Measurements from ENCODE around the gene ZSCAN5B. TPM values are rescaled to one million over a fixed set of nuclear protein-coding genes. Genes with fewer than 3 reads are reported as not detected.
A peak's percentile ranks its signal among the peaks of the same experiment; 100 is the strongest.

ZSCAN5B gene
- total RNA-seq, 2 donors from 2014 or later, result 1.9 TPM; not detected in 1

DNA sequence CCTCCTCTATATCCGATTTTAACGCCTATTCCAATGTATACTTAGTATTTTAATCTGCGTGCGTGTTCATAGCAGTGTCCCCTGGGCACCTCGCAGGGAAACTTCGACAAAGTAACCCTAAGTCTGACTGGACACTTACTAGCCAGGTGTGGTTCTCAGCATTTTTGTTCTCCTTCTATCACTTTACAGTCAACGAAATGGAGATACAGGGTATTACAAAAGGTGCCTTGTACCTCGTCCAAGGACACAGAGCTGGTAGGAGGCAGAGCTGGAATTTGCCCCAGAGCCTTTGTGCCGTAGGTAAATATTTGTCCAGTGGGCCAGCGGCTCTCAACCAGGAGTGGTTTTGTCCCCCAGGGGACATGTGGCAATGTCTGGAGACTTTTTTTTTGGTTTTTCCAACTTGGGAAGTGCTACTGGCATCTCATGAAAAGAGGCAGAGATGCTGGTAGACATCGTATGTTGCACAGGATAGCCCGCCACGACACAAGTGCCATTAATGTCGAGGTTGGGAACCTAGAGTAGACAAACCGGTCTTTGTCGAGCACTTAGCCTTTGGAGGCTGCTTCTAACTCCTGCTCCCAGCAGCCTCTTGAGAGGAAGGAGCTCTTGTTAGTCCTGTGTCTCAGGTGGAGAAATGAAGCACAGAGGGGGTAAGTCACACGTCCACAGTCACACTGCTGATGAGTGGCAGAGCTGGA is 55.3 kb downstream of the ZSCAN5B start:
- intact Hi-C loops (cut with DNase I), result no loop called here
- H3K9me3 ChIP-seq, result no peaks in the 10 kb centered on the region
- no peaks in the 10 kb centered on the region for H3K27me3 ChIP-seq (replicated peaks; ENCODE audit: insufficient read depth)
- H3K4me1 ChIP-seq (replicated peaks), result peaks cover 22% of the 10 kb centered on the region
- TF ChIP-seq POLR2A (IDR thresholded peaks at IDR 0.05) (no peak), POLR2AphosphoS5 (IDR thresholded peaks at IDR 0.05) (peak; percentile 76)
- TF ChIP-seq, protein P1, sequence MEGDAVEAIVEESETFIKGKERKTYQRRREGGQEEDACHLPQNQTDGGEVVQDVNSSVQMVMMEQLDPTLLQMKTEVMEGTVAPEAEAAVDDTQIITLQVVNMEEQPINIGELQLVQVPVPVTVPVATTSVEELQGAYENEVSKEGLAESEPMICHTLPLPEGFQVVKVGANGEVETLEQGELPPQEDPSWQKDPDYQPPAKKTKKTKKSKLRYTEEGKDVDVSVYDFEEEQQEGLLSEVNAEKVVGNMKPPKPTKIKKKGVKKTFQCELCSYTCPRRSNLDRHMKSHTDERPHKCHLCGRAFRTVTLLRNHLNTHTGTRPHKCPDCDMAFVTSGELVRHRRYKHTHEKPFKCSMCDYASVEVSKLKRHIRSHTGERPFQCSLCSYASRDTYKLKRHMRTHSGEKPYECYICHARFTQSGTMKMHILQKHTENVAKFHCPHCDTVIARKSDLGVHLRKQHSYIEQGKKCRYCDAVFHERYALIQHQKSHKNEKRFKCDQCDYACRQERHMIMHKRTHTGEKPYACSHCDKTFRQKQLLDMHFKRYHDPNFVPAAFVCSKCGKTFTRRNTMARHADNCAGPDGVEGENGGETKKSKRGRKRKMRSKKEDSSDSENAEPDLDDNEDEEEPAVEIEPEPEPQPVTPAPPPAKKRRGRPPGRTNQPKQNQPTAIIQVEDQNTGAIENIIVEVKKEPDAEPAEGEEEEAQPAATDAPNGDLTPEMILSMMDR (IDR thresholded peaks at IDR 0.05), result no peak
- peak; percentile 81 for DNase-seq (ENCODE audit: low spot score)
- peak overlapping the region; percentile 39 to 57 for H3K4me3 ChIP-seq
- H3K27ac ChIP-seq, result peak overlapping the region; percentile 91 to 96
- WGBS, result 26% methylated on average over 17 of the region's 17 CpGs
- no peaks in the 10 kb centered on the region for H3K36me3 ChIP-seq

DNA sequence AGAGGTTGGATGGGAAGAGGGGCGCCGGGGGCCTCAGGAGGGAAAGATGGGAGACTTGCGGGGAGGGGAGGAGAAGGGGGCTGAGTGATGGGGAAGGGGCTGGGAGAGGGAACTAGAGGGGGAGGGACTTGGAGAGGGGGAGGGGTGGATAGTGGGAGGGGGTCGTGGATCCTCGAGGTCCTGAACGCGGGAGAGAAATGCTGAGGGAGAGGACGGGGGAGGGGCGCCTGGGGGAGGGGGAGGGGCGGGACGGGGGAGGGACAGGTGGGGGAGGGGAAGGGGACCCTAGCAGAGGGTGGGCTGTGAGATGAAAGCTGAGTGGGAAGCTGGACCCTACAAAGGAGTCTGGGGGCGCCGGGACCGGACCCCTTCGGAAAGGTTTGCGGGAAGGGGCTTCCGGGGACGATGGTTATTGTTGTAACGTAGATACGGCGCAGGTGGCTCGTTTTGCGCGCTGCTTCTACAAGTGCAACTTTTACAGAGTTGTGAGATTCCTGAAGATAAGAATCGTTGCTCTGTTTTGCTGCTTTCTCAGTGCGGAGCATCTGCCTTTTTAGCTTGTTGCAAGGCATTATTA is 56.1 kb downstream of the ZSCAN5B start:
- TF ChIP-seq, protein P1 (IDR thresholded peaks at IDR 0.05), result no peak
- TF ChIP-seq POLR2AphosphoS5 (IDR thresholded peaks at IDR 0.05), result no peak
- no peak for TF ChIP-seq POLR2A (IDR thresholded peaks at IDR 0.05)
- Histone ChIP-seq H3K27me3 (replicated peaks; ENCODE audit: insufficient read depth) (no peaks in the 10 kb centered on the region), H3K36me3 (no peaks in the 10 kb centered on the region), H3K4me1 (replicated peaks) (peaks cover 22% of the 10 kb centered on the region), H3K9me3 (no peaks in the 10 kb centered on the region), H3K4me3 (peak overlapping the region; percentile 39 to 57), H3K27ac (peak overlapping the region; percentile 91 to 96)
- 1% methylated on average over 23 of the region's 26 CpGs for WGBS
- no peak for DNase-seq (ENCODE audit: low spot score)
- intact Hi-C loops (cut with DNase I), result loop anchor here (2.0 kb wide), 2 partner anchors 21 to 37 kb away; partner anchors contain the start of gene ZNF787

DNA sequence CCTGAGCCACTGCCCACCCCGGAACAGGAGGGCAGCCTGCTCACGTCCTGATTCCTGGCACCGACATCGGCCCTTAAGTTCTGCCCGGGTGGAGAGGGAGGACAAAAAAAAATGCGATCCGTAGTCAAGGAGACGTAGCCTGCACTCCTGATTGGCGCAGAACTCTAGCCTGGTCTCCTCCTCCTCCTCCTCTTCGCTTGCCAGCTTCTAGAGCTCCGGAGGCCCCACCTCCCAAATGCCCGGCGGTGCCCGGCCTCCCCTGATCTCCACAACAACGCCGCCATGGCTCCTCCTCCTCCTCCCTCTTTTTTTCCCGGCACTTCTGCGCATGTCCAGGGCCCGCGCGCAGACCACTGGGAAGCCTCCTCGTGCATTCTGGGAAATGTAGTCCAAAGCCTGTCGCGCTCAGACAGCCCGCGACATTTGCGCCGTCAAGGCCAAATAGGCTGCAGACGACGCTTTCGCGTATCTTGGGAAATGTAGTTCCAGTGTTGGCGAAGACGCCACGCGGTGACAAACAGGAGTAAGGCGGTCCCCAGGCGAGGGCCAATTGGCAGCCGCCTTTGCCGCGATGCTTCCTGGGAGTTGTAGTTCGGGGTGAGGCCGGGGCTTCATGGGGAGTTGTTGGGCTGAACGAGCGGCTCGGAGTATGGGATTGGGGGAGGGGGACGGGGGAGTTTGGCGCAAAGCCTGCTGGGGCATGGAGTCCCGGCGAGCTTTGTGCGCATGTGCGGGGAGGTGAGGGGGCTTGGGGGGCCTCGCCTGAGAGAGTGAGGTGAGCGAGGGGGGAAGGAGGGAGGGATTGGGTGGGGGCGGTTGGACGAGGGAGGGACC is 56.8 kb downstream of the ZSCAN5B start, which contains the start of gene ZNF444:
TSS of gene ZNF444 (plus strand) at position 705 of the 834 bp plus-strand sequence. CDS start 5,625 bp downstream, outside the sequence.
- Histone ChIP-seq H3K4me3 (peak within 1 kb of the TSS; percentile 39 to 57), H3K36me3 (no peaks in the 10 kb centered on the region), H3K27ac (peak within 1 kb of the TSS; percentile 91 to 96), H3K4me1 (replicated peaks) (peaks cover 22% of the 10 kb centered on the region), H3K9me3 (no peaks in the 10 kb centered on the region), H3K27me3 (replicated peaks; ENCODE audit: insufficient read depth) (no peaks in the 10 kb centered on the region)
- WGBS, result under 1% methylated on average over 56 of the region's 56 CpGs
- TF ChIP-seq, protein P1 (IDR thresholded peaks at IDR 0.05), result peak in 2 of 4 experiments; percentile 15 to 18
- peak; percentile 99 for TF ChIP-seq POLR2AphosphoS5 (IDR thresholded peaks at IDR 0.05)
- TF ChIP-seq POLR2A (IDR thresholded peaks at IDR 0.05), result peak; percentile 65
- intact Hi-C loops (cut with DNase I), result loop anchor here (2.0 kb wide), 2 partner anchors 20 to 36 kb away; partner anchors contain the start of gene ZNF787
- peak; percentile 99 for DNase-seq (ENCODE audit: low spot score)

DNA sequence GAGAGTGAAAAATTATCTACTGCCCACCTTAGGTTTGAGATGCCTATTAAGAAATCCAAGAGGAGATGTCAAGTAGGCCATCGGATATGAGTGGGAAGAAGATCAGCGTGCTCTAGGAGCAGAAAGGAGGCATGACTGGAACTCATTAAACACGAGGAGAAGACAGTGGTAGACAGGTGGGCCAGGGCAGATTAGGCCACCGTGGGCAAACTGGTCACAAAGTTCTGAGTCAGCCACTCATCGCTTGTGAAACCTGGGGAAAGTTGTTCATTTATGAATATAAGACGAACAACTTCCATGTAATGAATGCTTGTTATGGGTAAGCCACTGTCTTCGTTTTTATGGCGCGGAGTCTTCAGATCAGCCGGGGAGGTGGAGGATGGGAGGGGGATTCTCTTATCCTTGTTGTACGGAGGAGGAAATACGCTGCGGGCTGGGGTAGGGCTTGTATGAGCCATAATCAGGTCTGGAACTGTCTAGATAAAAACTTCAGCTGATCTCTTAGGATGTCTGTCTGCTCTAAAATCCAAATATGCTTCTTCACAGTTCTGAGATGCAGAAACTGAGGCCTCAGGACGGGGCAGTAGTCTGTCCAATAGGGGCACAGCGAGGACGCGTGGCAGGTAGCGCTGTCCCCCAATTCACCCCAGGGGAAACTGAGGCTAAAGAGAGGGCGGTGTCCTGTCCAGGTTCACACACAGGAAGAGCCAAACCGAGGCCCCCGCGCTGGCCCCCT is 57.6 kb downstream of the ZSCAN5B start:
- intact Hi-C loops (cut with DNase I), result loop anchor here (2.0 kb wide), 2 partner anchors 19 to 35 kb away; partner anchors contain the start of gene ZNF787
- 20% methylated on average over 22 of the region's 22 CpGs for WGBS
- no peaks in the 10 kb centered on the region for H3K27me3 ChIP-seq (replicated peaks; ENCODE audit: insufficient read depth)
- H3K36me3 ChIP-seq, result no peaks in the 10 kb centered on the region
- TF ChIP-seq POLR2AphosphoS5 (IDR thresholded peaks at IDR 0.05) (no peak), POLR2A (IDR thresholded peaks at IDR 0.05) (no peak)
- TF ChIP-seq, protein P1 (IDR thresholded peaks at IDR 0.05), result peak in 1 of 4 experiments; percentile 11
- peak overlapping the region; percentile 39 to 57 for H3K4me3 ChIP-seq
- peak overlapping the region; percentile 91 to 96 for H3K27ac ChIP-seq
- no peak for DNase-seq (ENCODE audit: low spot score)
- H3K4me1 ChIP-seq (replicated peaks), result peaks cover 22% of the 10 kb centered on the region
- no peaks in the 10 kb centered on the region for H3K9me3 ChIP-seq

Measured in prostate gland (tissue), 2 donors.